ENCODE measurements around the gene C10orf105. TPM values are rescaled to one million over a fixed set of nuclear protein-coding genes. Genes with fewer than 3 reads are reported as not detected.

The C10orf105 gene
- total RNA-seq, 3 donors from 2014 or later (not counting 1 experiment from before 2014, with no cell fraction given) = 0.14 to 0.52 (median 0.40) TPM

GRCh38 chr10:71737834-71738197 is 18.2 kb upstream of the C10orf105 start:
- Histone ChIP-seq H3K27me3 (ENCODE audit: control insufficient read depth, insufficient read depth, low read length) (no peaks in the 10 kb centered on the region), H3K4me1 (ENCODE audit: control insufficient read depth, insufficient read depth, low read length) (peaks cover 92% of the 10 kb centered on the region), H3K4me3 (ENCODE audit: low read length) (no peak overlapping the region), H3K36me3 (ENCODE audit: control insufficient read depth, insufficient read depth, low read length) (no peaks in the 10 kb centered on the region), H3K9me3 (ENCODE audit: control insufficient read depth, insufficient read depth, low read length) (no peaks in the 10 kb centered on the region), H3K27ac (ENCODE audit: low read length) (peak overlapping the region; percentile 91)
- Mint-ChIP-seq H3K9me3 (no peaks in the 10 kb centered on the region), H3K27me3 (ENCODE audit: low read depth in 2 of 2) (no peaks in the 10 kb centered on the region), H3K4me1 (peaks cover 82 to 85% of the 10 kb centered on the region in 2 donors), H3K27ac (peak overlapping the region; percentile 88 to 93), H3K4me3 (peak overlapping the region; percentile 37), H3K36me3 (no peaks in the 10 kb centered on the region)
- ATAC-seq = no peak
- 46% methylated on average over 3 of the region's 3 CpGs for WGBS (ENCODE audit: insufficient coverage)
- no peak for DNase-seq
- TF ChIP-seq CTCF (IDR thresholded peaks at IDR 0.05) = no peak
- intact Hi-C loops (cut with micrococcal nuclease) = no loop called here

DNA sequence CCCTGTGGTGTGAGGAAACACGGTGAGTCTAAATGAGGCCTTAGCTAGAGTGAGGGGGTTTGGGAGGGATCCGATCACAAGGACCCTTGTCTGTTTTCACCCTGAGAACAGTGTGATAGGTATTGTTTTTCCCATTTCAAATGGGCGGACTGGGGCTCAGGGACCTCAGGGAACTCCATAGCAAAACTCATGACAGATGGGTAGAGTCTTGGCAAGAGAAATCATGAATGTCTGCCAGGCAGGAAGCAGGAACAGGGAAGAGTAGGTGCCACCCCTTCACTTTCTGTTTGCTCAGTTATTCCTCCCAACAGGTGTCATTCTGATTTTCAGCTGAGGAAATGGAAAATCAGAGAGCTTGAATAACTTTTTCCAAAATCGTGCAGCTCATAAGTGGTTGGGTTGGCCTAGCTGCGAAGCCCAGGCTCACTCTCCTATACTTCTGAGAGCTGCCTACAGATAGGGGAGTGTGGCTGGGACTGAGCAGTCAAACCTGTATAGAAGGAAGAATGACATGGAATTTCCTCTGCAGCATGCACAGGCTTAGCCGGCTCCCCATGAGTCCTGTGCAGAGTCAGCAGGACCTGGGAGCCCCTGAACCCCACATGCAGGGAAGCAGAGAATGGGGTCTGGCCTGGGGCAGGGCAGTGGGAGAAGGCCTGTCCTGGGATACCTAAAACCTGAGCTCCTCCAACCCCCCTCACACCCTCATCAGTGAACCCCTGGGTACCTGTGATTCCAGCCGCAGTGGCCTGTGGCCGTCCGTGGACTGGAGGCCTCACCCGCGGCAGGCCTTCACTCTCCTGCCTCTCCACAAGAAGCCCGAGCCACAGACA is 17.6 kb upstream of the C10orf105 start:
- no peaks in the 10 kb centered on the region for H3K27me3 Mint-ChIP-seq (ENCODE audit: low read depth in 2 of 2)
- intact Hi-C loops (cut with micrococcal nuclease) = no loop called here
- WGBS (ENCODE audit: insufficient coverage) = 69% methylated on average over 12 of the region's 12 CpGs
- peak overlapping the region; percentile 37 for H3K4me3 Mint-ChIP-seq
- H3K9me3 Mint-ChIP-seq = no peaks in the 10 kb centered on the region
- DNase-seq (peak in 1 of 2 donors; percentile 32), ATAC-seq (no peak)
- Histone ChIP-seq H3K4me3 (ENCODE audit: low read length) (no peak overlapping the region), H3K36me3 (ENCODE audit: control insufficient read depth, insufficient read depth, low read length) (no peaks in the 10 kb centered on the region), H3K9me3 (ENCODE audit: control insufficient read depth, insufficient read depth, low read length) (no peaks in the 10 kb centered on the region), H3K27me3 (ENCODE audit: control insufficient read depth, insufficient read depth, low read length) (no peaks in the 10 kb centered on the region), H3K4me1 (ENCODE audit: control insufficient read depth, insufficient read depth, low read length) (peaks cover 92% of the 10 kb centered on the region), H3K27ac (ENCODE audit: low read length) (peak overlapping the region; percentile 91)
- H3K27ac Mint-ChIP-seq = peak overlapping the region; percentile 88 to 93
- no peak for TF ChIP-seq CTCF (IDR thresholded peaks at IDR 0.05)
- H3K4me1 Mint-ChIP-seq = peaks cover 82 to 85% of the 10 kb centered on the region in 2 donors
- no peaks in the 10 kb centered on the region for H3K36me3 Mint-ChIP-seq

DNA sequence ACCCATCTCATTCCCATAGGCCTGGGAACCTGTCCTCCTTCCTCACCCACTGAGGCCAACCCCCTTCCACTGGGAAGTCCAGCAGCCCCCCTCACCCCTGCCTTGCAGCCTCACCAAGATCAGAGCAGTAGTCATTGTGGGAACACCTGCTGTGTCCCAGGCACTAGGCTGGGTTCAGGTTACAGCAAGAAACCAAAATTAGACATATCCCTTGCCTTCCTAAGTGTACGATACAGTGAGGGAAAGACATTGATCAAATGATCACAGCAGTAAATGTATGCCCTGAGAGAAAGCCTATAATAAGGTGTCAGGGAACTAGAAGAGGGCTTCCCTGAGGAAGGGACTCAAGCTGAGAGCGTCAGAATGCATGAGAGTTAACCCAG is 17.0 kb upstream of the C10orf105 start:
- no peak overlapping the region for H3K4me3 ChIP-seq (ENCODE audit: low read length)
- no peaks in the 10 kb centered on the region for H3K36me3 ChIP-seq (ENCODE audit: control insufficient read depth, insufficient read depth, low read length)
- H3K4me1 ChIP-seq (ENCODE audit: control insufficient read depth, insufficient read depth, low read length) = peaks cover 92% of the 10 kb centered on the region
- H3K27ac ChIP-seq (ENCODE audit: low read length) = peak overlapping the region; percentile 91
- Mint-ChIP-seq H3K27ac (peak overlapping the region; percentile 88 to 93), H3K4me1 (peaks cover 82 to 85% of the 10 kb centered on the region in 2 donors), H3K27me3 (ENCODE audit: low read depth in 2 of 2) (no peaks in the 10 kb centered on the region), H3K4me3 (peak overlapping the region; percentile 58), H3K36me3 (no peaks in the 10 kb centered on the region), H3K9me3 (no peaks in the 10 kb centered on the region)
- DNase-seq = no peak
- no peaks in the 10 kb centered on the region for H3K27me3 ChIP-seq (ENCODE audit: control insufficient read depth, insufficient read depth, low read length)
- 83% methylated on average over 2 of the region's 2 CpGs for WGBS (ENCODE audit: insufficient coverage)
- H3K9me3 ChIP-seq (ENCODE audit: control insufficient read depth, insufficient read depth, low read length) = no peaks in the 10 kb centered on the region
- TF ChIP-seq CTCF (IDR thresholded peaks at IDR 0.05) = no peak
- intact Hi-C loops (cut with micrococcal nuclease) = no loop called here
- ATAC-seq = peak in 1 of 3 donors; percentile 6

All from natural killer cell (primary cell).